Measurements from ENCODE around the gene ASTN1.

Gene ASTN1

GRCh38 chr1:176976225-176976624, 188.3 kb downstream of the ASTN1 start:
- Histone ChIP-seq H3K36me3 (ENCODE audit: control insufficient read depth in 1 of 2, insufficient read depth in 2 of 2, low read depth in 1 of 2, low read length in 2 of 2) (no peaks in the 10 kb centered on the region), H2BK5ac (ENCODE audit: low read depth, low read length, poor library complexity, severe bottlenecking) (no peak overlapping the region), H3K79me1 (replicated peaks; ENCODE audit: low read length, poor library complexity, severe bottlenecking) (no peaks in the 10 kb centered on the region), H3K23ac (ENCODE audit: low read length in 2 of 2) (no peak overlapping the region), H3K4me2 (ENCODE audit: low read length, poor library complexity, severe bottlenecking) (no peak overlapping the region), H3K9ac (ENCODE audit: low read length) (no peak overlapping the region), H3K4me1 (ENCODE audit: control insufficient read depth, insufficient read depth, low read depth, low read length) (no peaks in the 10 kb centered on the region), H3K4ac (ENCODE audit: low read depth in 1 of 2, low read length in 2 of 2) (no peak overlapping the region), H3K27ac (ENCODE audit: low read length, poor library complexity, severe bottlenecking) (no peak overlapping the region), H2BK15ac (ENCODE audit: low read depth, poor library complexity, severe bottlenecking) (no peak overlapping the region), H2AK5ac (ENCODE audit: low read length, severe bottlenecking) (no peak overlapping the region), H3K4me3 (ENCODE audit: insufficient read depth in 1 of 2, low read depth in 1 of 2, low read length in 2 of 2) (no peak overlapping the region), H3K18ac (ENCODE audit: low read depth in 1 of 2, low read length in 2 of 2) (no peak overlapping the region), H4K8ac (ENCODE audit: low read length) (no peak overlapping the region), H3K9me3 (ENCODE audit: control insufficient read depth, low read length) (no peaks in the 10 kb centered on the region), H2AFZ (ENCODE audit: low read depth, low read length) (no peak overlapping the region), H3K14ac (ENCODE audit: low read length in 2 of 2) (no peak overlapping the region), H3K27me3 (ENCODE audit: control insufficient read depth in 1 of 2, insufficient read depth in 1 of 2, low read length in 2 of 2) (peaks cover 0 to 14% of the 10 kb centered on the region in 2 experiments), H2BK12ac (ENCODE audit: low read length in 2 of 2) (no peak overlapping the region), H4K91ac (ENCODE audit: low read length) (no peak overlapping the region), H2BK120ac (ENCODE audit: low read depth, low read length) (no peak overlapping the region)
- WGBS, result 30% methylated on average over 4 of the region's 4 CpGs
- no peak for DNase-seq

DNA sequence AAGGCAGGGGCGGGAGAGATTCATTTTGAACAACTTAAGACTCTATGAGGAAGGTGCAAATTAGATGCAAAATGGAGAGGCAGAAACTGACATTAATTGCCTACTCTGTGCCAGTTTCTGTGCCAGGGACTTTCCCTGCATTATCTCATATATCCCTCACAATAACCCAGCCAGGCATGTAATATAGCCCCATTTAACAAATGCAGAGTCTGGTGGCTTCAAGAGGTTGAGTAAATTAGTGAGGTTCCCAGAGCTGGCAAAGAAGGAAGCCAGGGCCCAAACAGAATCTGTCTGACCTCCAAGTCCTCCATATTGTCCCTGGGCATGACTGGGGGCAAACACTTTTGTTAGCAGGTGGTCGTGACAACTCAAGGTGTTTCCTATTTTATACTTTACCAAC, 199.8 kb downstream of the ASTN1 start:
- Histone ChIP-seq H2BK15ac (ENCODE audit: low read depth, poor library complexity, severe bottlenecking) (no peak overlapping the region), H4K8ac (ENCODE audit: low read length) (no peak overlapping the region), H3K27me3 (ENCODE audit: control insufficient read depth in 1 of 2, insufficient read depth in 1 of 2, low read length in 2 of 2) (peaks cover 0 to 11% of the 10 kb centered on the region in 2 experiments), H4K91ac (ENCODE audit: low read length) (no peak overlapping the region), H2BK12ac (ENCODE audit: low read length in 2 of 2) (no peak overlapping the region), H3K4ac (ENCODE audit: low read depth in 1 of 2, low read length in 2 of 2) (no peak overlapping the region), H2AK5ac (ENCODE audit: low read length, severe bottlenecking) (no peak overlapping the region), H3K23ac (ENCODE audit: low read length in 2 of 2) (no peak overlapping the region), H2AFZ (ENCODE audit: low read depth, low read length) (no peak overlapping the region), H2BK5ac (ENCODE audit: low read depth, low read length, poor library complexity, severe bottlenecking) (no peak overlapping the region), H3K9me3 (ENCODE audit: control insufficient read depth, low read length) (no peaks in the 10 kb centered on the region), H3K4me3 (ENCODE audit: insufficient read depth in 1 of 2, low read depth in 1 of 2, low read length in 2 of 2) (no peak overlapping the region), H3K4me2 (ENCODE audit: low read length, poor library complexity, severe bottlenecking) (no peak overlapping the region), H3K79me1 (replicated peaks; ENCODE audit: low read length, poor library complexity, severe bottlenecking) (no peaks in the 10 kb centered on the region), H3K4me1 (ENCODE audit: control insufficient read depth, insufficient read depth, low read depth, low read length) (peaks cover under 1% of the 10 kb centered on the region), H3K9ac (ENCODE audit: low read length) (no peak overlapping the region), H3K14ac (ENCODE audit: low read length in 2 of 2) (no peak overlapping the region), H3K18ac (ENCODE audit: low read depth in 1 of 2, low read length in 2 of 2) (no peak overlapping the region), H3K27ac (ENCODE audit: low read length, poor library complexity, severe bottlenecking) (no peak overlapping the region), H3K36me3 (ENCODE audit: control insufficient read depth in 1 of 2, insufficient read depth in 2 of 2, low read depth in 1 of 2, low read length in 2 of 2) (no peaks in the 10 kb centered on the region), H2BK120ac (ENCODE audit: low read depth, low read length) (no peak overlapping the region)
- 80% methylated on average over 2 of the region's 2 CpGs for WGBS
- DNase-seq, result no peak

DNA sequence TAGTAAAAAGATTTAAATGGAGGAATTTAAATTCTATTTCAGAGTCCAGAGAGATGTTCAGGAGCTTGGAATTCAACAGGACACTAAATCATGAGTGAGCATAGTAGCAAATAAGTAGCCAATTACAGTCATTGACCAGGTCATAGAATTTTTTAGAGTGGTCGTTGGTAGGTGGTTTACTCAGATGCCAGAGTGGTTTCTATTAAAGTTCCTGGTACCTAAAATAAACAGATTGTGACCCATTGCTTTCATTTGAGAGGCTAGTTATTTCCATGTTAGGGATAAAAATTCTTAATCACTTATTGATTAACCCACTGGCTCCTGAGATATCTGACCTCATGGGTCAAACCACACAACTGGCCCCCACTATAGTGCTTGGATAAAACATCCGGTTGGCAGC, 201.3 kb downstream of the ASTN1 start:
- no peaks in the 10 kb centered on the region for H3K79me1 ChIP-seq (replicated peaks; ENCODE audit: low read length, poor library complexity, severe bottlenecking)
- H2BK120ac ChIP-seq (ENCODE audit: low read depth, low read length), result no peak overlapping the region
- WGBS, result 67% methylated on average over 1 of the region's 2 CpGs
- no peak overlapping the region for H4K91ac ChIP-seq (ENCODE audit: low read length)
- H3K9ac ChIP-seq (ENCODE audit: low read length), result no peak overlapping the region
- no peak overlapping the region for H3K23ac ChIP-seq (ENCODE audit: low read length in 2 of 2)
- no peak overlapping the region for H2BK12ac ChIP-seq (ENCODE audit: low read length in 2 of 2)
- no peaks in the 10 kb centered on the region for H3K36me3 ChIP-seq (ENCODE audit: control insufficient read depth in 1 of 2, insufficient read depth in 2 of 2, low read depth in 1 of 2, low read length in 2 of 2)
- no peak overlapping the region for H3K4ac ChIP-seq (ENCODE audit: low read depth in 1 of 2, low read length in 2 of 2)
- DNase-seq, result no peak
- H3K4me2 ChIP-seq (ENCODE audit: low read length, poor library complexity, severe bottlenecking), result no peak overlapping the region
- no peak overlapping the region for H2AK5ac ChIP-seq (ENCODE audit: low read length, severe bottlenecking)
- H3K9me3 ChIP-seq (ENCODE audit: control insufficient read depth, low read length), result no peaks in the 10 kb centered on the region
- no peak overlapping the region for H3K18ac ChIP-seq (ENCODE audit: low read depth in 1 of 2, low read length in 2 of 2)
- no peak overlapping the region for H3K14ac ChIP-seq (ENCODE audit: low read length in 2 of 2)
- H3K27me3 ChIP-seq (ENCODE audit: control insufficient read depth in 1 of 2, insufficient read depth in 1 of 2, low read length in 2 of 2), result peaks cover 0 to 14% of the 10 kb centered on the region in 2 experiments
- no peak overlapping the region for H2BK5ac ChIP-seq (ENCODE audit: low read depth, low read length, poor library complexity, severe bottlenecking)
- H3K27ac ChIP-seq (ENCODE audit: low read length, poor library complexity, severe bottlenecking), result no peak overlapping the region
- no peak overlapping the region for H3K4me3 ChIP-seq (ENCODE audit: insufficient read depth in 1 of 2, low read depth in 1 of 2, low read length in 2 of 2)
- H3K4me1 ChIP-seq (ENCODE audit: control insufficient read depth, insufficient read depth, low read depth, low read length), result peaks cover 1% of the 10 kb centered on the region
- no peak overlapping the region for H2AFZ ChIP-seq (ENCODE audit: low read depth, low read length)
- no peak overlapping the region for H4K8ac ChIP-seq (ENCODE audit: low read length)
- no peak overlapping the region for H2BK15ac ChIP-seq (ENCODE audit: low read depth, poor library complexity, severe bottlenecking)

- no peak overlapping the region for H3K4ac ChIP-seq (ENCODE audit: low read depth in 1 of 2, low read length in 2 of 2)
- DNase-seq, result no peak
- H2BK15ac ChIP-seq (ENCODE audit: low read depth, poor library complexity, severe bottlenecking), result no peak overlapping the region
- H3K9me3 ChIP-seq (ENCODE audit: control insufficient read depth, low read length), result no peaks in the 10 kb centered on the region
- no peak overlapping the region for H3K23ac ChIP-seq (ENCODE audit: low read length in 2 of 2)
- peaks cover 1% of the 10 kb centered on the region for H3K4me1 ChIP-seq (ENCODE audit: control insufficient read depth, insufficient read depth, low read depth, low read length)
- peaks cover 0 to 14% of the 10 kb centered on the region in 2 experiments for H3K27me3 ChIP-seq (ENCODE audit: control insufficient read depth in 1 of 2, insufficient read depth in 1 of 2, low read length in 2 of 2)
- H2BK5ac ChIP-seq (ENCODE audit: low read depth, low read length, poor library complexity, severe bottlenecking), result no peak overlapping the region
- H3K18ac ChIP-seq (ENCODE audit: low read depth in 1 of 2, low read length in 2 of 2), result no peak overlapping the region
- H3K79me1 ChIP-seq (replicated peaks; ENCODE audit: low read length, poor library complexity, severe bottlenecking), result no peaks in the 10 kb centered on the region
- H2BK12ac ChIP-seq (ENCODE audit: low read length in 2 of 2), result no peak overlapping the region
- no peak overlapping the region for H3K9ac ChIP-seq (ENCODE audit: low read length)
- H2AFZ ChIP-seq (ENCODE audit: low read depth, low read length), result no peak overlapping the region
- H4K91ac ChIP-seq (ENCODE audit: low read length), result no peak overlapping the region
- H3K4me3 ChIP-seq (ENCODE audit: insufficient read depth in 1 of 2, low read depth in 1 of 2, low read length in 2 of 2), result no peak overlapping the region
- no peak overlapping the region for H3K4me2 ChIP-seq (ENCODE audit: low read length, poor library complexity, severe bottlenecking)
- H2BK120ac ChIP-seq (ENCODE audit: low read depth, low read length), result no peak overlapping the region
- no peak overlapping the region for H4K8ac ChIP-seq (ENCODE audit: low read length)
- 86% methylated on average over 2 of the region's 2 CpGs for WGBS
- H3K36me3 ChIP-seq (ENCODE audit: control insufficient read depth in 1 of 2, insufficient read depth in 2 of 2, low read depth in 1 of 2, low read length in 2 of 2), result no peaks in the 10 kb centered on the region
- no peak overlapping the region for H3K14ac ChIP-seq (ENCODE audit: low read length in 2 of 2)
- no peak overlapping the region for H2AK5ac ChIP-seq (ENCODE audit: low read length, severe bottlenecking)
- H3K27ac ChIP-seq (ENCODE audit: low read length, poor library complexity, severe bottlenecking), result no peak overlapping the region
Observed at GRCh38 chr1:176961678-176962077, 202.8 kb downstream of the ASTN1 start.

All from mesenchymal stem cell (in vitro differentiated cells and primary cell).